HCT116 (cell line): ENCODE data around the gene EPSTI1. TPM values are rescaled to one million over a fixed set of nuclear protein-coding genes. Genes with fewer than 3 reads are reported as not detected.

Experiments
- ATAC-seq: fragments of 200-7000 bp; cut with Tn5 transposase; 2 replicates; pipeline ENCODE4 v1.9.1; 2020; ENCODE audit warnings: mild to moderate bottlenecking, moderate library complexity
- BruUV-seq: library from RNA; stranded (reverse); fragments of 400-500 nt; replicated peaks from 2 replicates; lab custom pipeline; 2021; lab: Mats Ljungman, UMichigan
- CTCF ChIA-PET: fragments of 300-600 bp; sonication (Branson Sonifier 250); formaldehyde crosslinking; loops from one replicate; lab custom pipeline; 2021; ENCODE audit warnings: antibody characterized with exemption; lab: Charles Lee
- POLR2A ChIA-PET: fragments of 300-600, 350-600 bp; sonication (Branson Sonifier 250); formaldehyde crosslinking; loops from one replicate; lab custom pipeline; 2021; ENCODE audit warnings: antibody characterized with exemption; lab: Charles Lee
- RAD21 ChIA-PET, 2 experiments: fragments of 300-600 bp; sonication (Branson Sonifier 250); formaldehyde crosslinking; loops; one replicate each; lab custom pipeline; 2023; ENCODE audit warnings: low total read pairs in 2 of 2; ENCODE audit not compliant: uncharacterized antibody in 2 of 2, unreplicated experiment in 2 of 2, low non-redundant PET in 1 of 2; lab: Charles Lee
- DNase-seq: peaks from one replicate; pipeline ENCODE4 v3.0.0-alpha.2; 2010; ENCODE audit warnings: low read depth, low spot score
- H2AFZ ChIP-seq: fragments of 200-600 bp; shearing (Covaris generic), sonication (generic); 2 replicates; pipeline ENCODE4 v1.6.1; 2017; ENCODE audit warnings: low read depth, mixed run types, mixed read lengths, antibody characterized with exemption, low read length; ENCODE audit not compliant: poor library complexity, severe bottlenecking
- H3K27ac ChIP-seq: 2 replicates; pipeline ENCODE4 v1.5.1; 2012; ENCODE audit warnings: low read depth, low read length
- H3K27me3 ChIP-seq: fragments of 200-600 bp; sonication (generic); 2 replicates; pipeline ENCODE4 v1.6.1; 2016; ENCODE audit warnings: mixed run types, low read length, mixed read lengths; ENCODE audit not compliant: insufficient read depth
- H3K36me3 ChIP-seq, 2 experiments: fragments of 200-500 bp in 1 of 2; fragments of 200-600 bp in 1 of 2; sonication (Bioruptor generic) in 1 of 2; sonication (generic) in 1 of 2; 2 replicates each; pipeline versions ENCODE4 v1.5.1 to v1.6.1; 2014 to 2016; ENCODE audit warnings: low read length in 2 of 2, inconsistent platforms in 1 of 2, mixed read lengths in 1 of 2, mixed run types in 1 of 2; ENCODE audit not compliant: insufficient read depth in 2 of 2, control insufficient read depth in 1 of 2
- H3K4me1 ChIP-seq, 2 experiments: fragments of 200-600 bp in 1 of 2; sonication (generic) in 1 of 2; 2 replicates each; pipeline versions ENCODE4 v1.5.1 to v1.6.1; 2012 to 2017; ENCODE audit warnings: low read length in 2 of 2, inconsistent platforms in 1 of 2, mild to moderate bottlenecking in 1 of 2, mixed read lengths in 1 of 2, mixed run types in 1 of 2, moderate library complexity in 1 of 2; ENCODE audit not compliant: insufficient read depth in 2 of 2, control insufficient read depth in 1 of 2
- H3K4me2 ChIP-seq: fragments of 200-600 bp; sonication (generic); 2 replicates; pipeline ENCODE4 v1.6.1; 2017; ENCODE audit warnings: mixed run types, low read length, mixed read lengths
- H3K4me3 ChIP-seq, 2 experiments: fragments of 200-600 bp in 1 of 2; sonication (generic) in 1 of 2; replicated peaks in 1 of 2; 2 replicates each; pipeline ENCODE4 v1.5.1; 2011 to 2016; ENCODE audit warnings: low read length in 2 of 2, control low read depth in 1 of 2, low read depth in 1 of 2, mild to moderate bottlenecking in 1 of 2, mixed read lengths in 1 of 2, mixed run types in 1 of 2
- H3K79me2 ChIP-seq: fragments of 200-600 bp; sonication (generic); 2 replicates; pipeline ENCODE4 v1.6.1; 2017; ENCODE audit warnings: mild to moderate bottlenecking, mixed run types, low read length, moderate library complexity, mixed read lengths; ENCODE audit not compliant: insufficient read depth
- H3K9ac ChIP-seq: fragments of 200-600 bp; sonication (generic); 2 replicates; pipeline ENCODE4 v1.6.1; 2016; ENCODE audit warnings: low read length, mixed read lengths
- H3K9me2 ChIP-seq: fragments of 200-600 bp; sonication (generic), shearing (Covaris generic); 2 replicates; pipeline ENCODE4 v1.6.1; 2017; ENCODE audit warnings: mixed run types, mild to moderate bottlenecking, moderate library complexity; ENCODE audit not compliant: insufficient read depth
- H3K9me3 ChIP-seq, 2 experiments: fragments of 200-500 bp in 1 of 2; fragments of 200-600 bp in 1 of 2; sonication (Bioruptor generic) in 1 of 2; sonication (generic) in 1 of 2; 2 replicates each; pipeline ENCODE4 v1.6.1; 2014 to 2017; ENCODE audit warnings: low read length in 2 of 2, mixed read lengths in 2 of 2, inconsistent platforms in 1 of 2, low read depth in 1 of 2, mild to moderate bottlenecking in 1 of 2, mixed run types in 1 of 2, moderate library complexity in 1 of 2; ENCODE audit not compliant: control insufficient read depth in 1 of 2, insufficient read depth in 1 of 2
- H4K20me1 ChIP-seq: fragments of 200-600 bp; sonication (generic), shearing (Covaris generic); 2 replicates; pipeline ENCODE4 v1.6.1; 2017; ENCODE audit warnings: mixed run types, mild to moderate bottlenecking, moderate library complexity; ENCODE audit not compliant: insufficient read depth
- CEBPB ChIP-seq: IDR thresholded peaks from 2 replicates; pipeline ENCODE4 v1.6.1; 2012; ENCODE audit warnings: low read depth
- EGR1 ChIP-seq: IDR thresholded peaks from 2 replicates; pipeline ENCODE4 v1.6.1; 2012; ENCODE audit warnings: low read depth
- ELF1 ChIP-seq: IDR thresholded peaks from 2 replicates; pipeline ENCODE4 v1.6.1; 2012; ENCODE audit warnings: low read depth, borderline replicate concordance
- EZH2 ChIP-seq: fragments of 200-600 bp; sonication (generic); IDR thresholded peaks from 2 replicates; pipeline ENCODE4 v1.6.1; 2017; ENCODE audit warnings: antibody characterized with exemption, mixed run types
- FOSL1 ChIP-seq: IDR thresholded peaks from 2 replicates; pipeline ENCODE4 v1.6.1; 2012; ENCODE audit warnings: low read depth
- JUND ChIP-seq: IDR thresholded peaks from 2 replicates; pipeline ENCODE4 v1.6.1; 2012
- MAX ChIP-seq: IDR thresholded peaks from 2 replicates; pipeline ENCODE4 v1.6.1; 2012
- POLR2A ChIP-seq: IDR thresholded peaks from 2 replicates; pipeline ENCODE4 v1.7.0; 2011; ENCODE audit warnings: borderline replicate concordance; ENCODE audit not compliant: insufficient read depth, insufficient read length; ENCODE audit errors: extremely low read depth
- POLR2AphosphoS5 ChIP-seq: IDR thresholded peaks from 2 replicates; pipeline ENCODE4 v1.6.1; 2011; ENCODE audit warnings: mild to moderate bottlenecking, low read depth, low read length, moderate library complexity
- RAD21 ChIP-seq: IDR thresholded peaks from 2 replicates; pipeline ENCODE4 v1.6.1; 2012; ENCODE audit warnings: low read depth, mild to moderate bottlenecking
- SIN3A ChIP-seq: IDR thresholded peaks from 2 replicates; pipeline ENCODE4 v1.6.1; 2012; ENCODE audit warnings: low read depth
- SP1 ChIP-seq: IDR thresholded peaks from 2 replicates; pipeline ENCODE4 v1.6.1; 2012; ENCODE audit warnings: low read depth
- SRF ChIP-seq: IDR thresholded peaks from 2 replicates; pipeline ENCODE4 v1.6.1; 2012; ENCODE audit warnings: low read depth
- TCF7L2 ChIP-seq: IDR thresholded peaks from 2 replicates; pipeline ENCODE4 v1.7.0; 2011; ENCODE audit warnings: borderline replicate concordance, inconsistent platforms; ENCODE audit not compliant: insufficient read depth, insufficient read length; ENCODE audit errors: extremely low read depth
- YY1 ChIP-seq: IDR thresholded peaks from 2 replicates; pipeline ENCODE4 v1.6.1; 2011; ENCODE audit warnings: low read length, low read depth, moderate library complexity, mild to moderate bottlenecking; ENCODE audit not compliant: insufficient replicate concordance; ENCODE audit errors: extremely low read depth
- ZBTB33 ChIP-seq: IDR thresholded peaks from 2 replicates; pipeline ENCODE4 v1.6.1; 2011; ENCODE audit warnings: mild to moderate bottlenecking, low read length, moderate library complexity; ENCODE audit not compliant: insufficient replicate concordance; ENCODE audit errors: extremely low read depth
- ZFX ChIP-seq: fragments of 450-650 bp; IDR thresholded peaks from 2 replicates; pipeline ENCODE4 v1.6.1; 2017
- ZNF274 ChIP-seq: fragments of 200-500 bp; sonication (Bioruptor generic); IDR thresholded peaks from 2 replicates; pipeline ENCODE4 v1.6.1; 2014; ENCODE audit warnings: mild to moderate bottlenecking, low read depth, low read length, inconsistent platforms
- intact Hi-C: fragments of 100-400 bp; cut with micrococcal nuclease; formaldehyde crosslinking; loops from 2 replicates; pipeline ENCODE4 v1.10.0; 2022
- total RNA-seq: library from RNA; stranded (reverse); gene quantifications from one replicate; pipeline ENCODE4 v1.2.1, GENCODE V29; 2021; ENCODE audit not compliant: unreplicated experiment
- TF ChIP-seq, protein P1 (sequence below): IDR thresholded peaks from 2 replicates; pipeline ENCODE4 v1.6.1; 2012
- TF ChIP-seq, protein P2 (sequence below): IDR thresholded peaks from 2 replicates; pipeline ENCODE4 v1.6.1; 2012; ENCODE audit warnings: low read depth

EPSTI1 gene
- total RNA-seq, 1 experiment from 2014 or later = 0.69 TPM

- Histone ChIP-seq H4K20me1 (no peaks in the 10 kb centered on the region), H2AFZ (no peak overlapping the region), H3K79me2 (no peaks in the 10 kb centered on the region), H3K27ac (no peak overlapping the region), H3K9me3 (no peaks in the 10 kb centered on the region), H3K4me1 (no peaks in the 10 kb centered on the region; a peak in 1 of 4 replicates), H3K9me2 (no peaks in the 10 kb centered on the region), H3K36me3 (no peaks in the 10 kb centered on the region), H3K4me3 (no peak overlapping the region), H3K9ac (no peak overlapping the region), H3K4me2 (no peak overlapping the region), H3K27me3 (peaks cover 4% of the 10 kb centered on the region)
- no TSS peak for BruUV-seq
- no peak for ATAC-seq
- intact Hi-C loops = no loop called here
- DNase-seq = no peak
- ChIA-PET CTCF (no interaction called here), RAD21 (no interaction called here), POLR2A (no interaction called here)
- TF ChIP-seq SRF (no peak), EZH2 (no peak), JUND (no peak), TCF7L2 (no peak), SP1 (no peak), YY1 (no peak), ZFX (no peak), CEBPB (no peak), EGR1 (no peak), RAD21 (no peak), ZBTB33 (no peak), FOSL1 (no peak), POLR2AphosphoS5 (no peak), POLR2A (no peak), ZNF274 (no peak), SIN3A (no peak), MAX (no peak), ELF1 (no peak)
- TF ChIP-seq, protein P1, sequence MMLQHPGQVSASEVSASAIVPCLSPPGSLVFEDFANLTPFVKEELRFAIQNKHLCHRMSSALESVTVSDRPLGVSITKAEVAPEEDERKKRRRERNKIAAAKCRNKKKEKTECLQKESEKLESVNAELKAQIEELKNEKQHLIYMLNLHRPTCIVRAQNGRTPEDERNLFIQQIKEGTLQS = no peak
- TF ChIP-seq, protein P2, sequence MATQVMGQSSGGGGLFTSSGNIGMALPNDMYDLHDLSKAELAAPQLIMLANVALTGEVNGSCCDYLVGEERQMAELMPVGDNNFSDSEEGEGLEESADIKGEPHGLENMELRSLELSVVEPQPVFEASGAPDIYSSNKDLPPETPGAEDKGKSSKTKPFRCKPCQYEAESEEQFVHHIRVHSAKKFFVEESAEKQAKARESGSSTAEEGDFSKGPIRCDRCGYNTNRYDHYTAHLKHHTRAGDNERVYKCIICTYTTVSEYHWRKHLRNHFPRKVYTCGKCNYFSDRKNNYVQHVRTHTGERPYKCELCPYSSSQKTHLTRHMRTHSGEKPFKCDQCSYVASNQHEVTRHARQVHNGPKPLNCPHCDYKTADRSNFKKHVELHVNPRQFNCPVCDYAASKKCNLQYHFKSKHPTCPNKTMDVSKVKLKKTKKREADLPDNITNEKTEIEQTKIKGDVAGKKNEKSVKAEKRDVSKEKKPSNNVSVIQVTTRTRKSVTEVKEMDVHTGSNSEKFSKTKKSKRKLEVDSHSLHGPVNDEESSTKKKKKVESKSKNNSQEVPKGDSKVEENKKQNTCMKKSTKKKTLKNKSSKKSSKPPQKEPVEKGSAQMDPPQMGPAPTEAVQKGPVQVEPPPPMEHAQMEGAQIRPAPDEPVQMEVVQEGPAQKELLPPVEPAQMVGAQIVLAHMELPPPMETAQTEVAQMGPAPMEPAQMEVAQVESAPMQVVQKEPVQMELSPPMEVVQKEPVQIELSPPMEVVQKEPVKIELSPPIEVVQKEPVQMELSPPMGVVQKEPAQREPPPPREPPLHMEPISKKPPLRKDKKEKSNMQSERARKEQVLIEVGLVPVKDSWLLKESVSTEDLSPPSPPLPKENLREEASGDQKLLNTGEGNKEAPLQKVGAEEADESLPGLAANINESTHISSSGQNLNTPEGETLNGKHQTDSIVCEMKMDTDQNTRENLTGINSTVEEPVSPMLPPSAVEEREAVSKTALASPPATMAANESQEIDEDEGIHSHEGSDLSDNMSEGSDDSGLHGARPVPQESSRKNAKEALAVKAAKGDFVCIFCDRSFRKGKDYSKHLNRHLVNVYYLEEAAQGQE = no peak
Measured at GRCh38 chr13:42895776-42896175, 96.3 kb downstream of the EPSTI1 start.
